ENCODE measurements around the gene ABCD3. TPM values are rescaled to one million over a fixed set of nuclear protein-coding genes. Genes with fewer than 3 reads are reported as not detected.

The ABCD3 gene
- total RNA-seq, 6 experiments from 2014 or later, result 54.9 to 94.0 (median 65.6) TPM

- no peak overlapping the region for H3K4me3 ChIP-seq
- no peaks in the 10 kb centered on the region for H3K9me3 ChIP-seq
- no peaks in the 10 kb centered on the region for H3K4me1 ChIP-seq
- H3K36me3 ChIP-seq, result peaks cover 0 to 54% (median 27%) of the 10 kb centered on the region in 4 donors
- H3K27ac ChIP-seq, result no peak overlapping the region
- intact Hi-C loops (cut with DNase I), result no loop called here
- DNase-seq, result no peak
- WGBS (ENCODE audit: insufficient coverage, low coverage, low lambda C conversion rate, missing lambda C conversion rate), result 90% methylated on average over 5 of the region's 5 CpGs
- no peak for ATAC-seq
- H3K27me3 ChIP-seq, result no peaks in the 10 kb centered on the region
- no peak for TF ChIP-seq POLR2A (IDR thresholded peaks at IDR 0.05)
- no peak for TF ChIP-seq CTCF (IDR thresholded peaks at IDR 0.05)
Measured at GRCh38 chr1:94486990-94487389, 68.8 kb downstream of the ABCD3 start.

GRCh38 chr1:94490556-94490955 is 72.4 kb downstream of the ABCD3 start:
- Histone ChIP-seq H3K36me3 (peaks cover 0 to 42% (median 25%) of the 10 kb centered on the region in 4 donors), H3K4me3 (no peak overlapping the region), H3K4me1 (no peaks in the 10 kb centered on the region), H3K27me3 (no peaks in the 10 kb centered on the region), H3K27ac (no peak overlapping the region), H3K9me3 (no peaks in the 10 kb centered on the region)
- WGBS (ENCODE audit: insufficient coverage, low coverage, low lambda C conversion rate, missing lambda C conversion rate), result 60% methylated on average over 2 of the region's 2 CpGs
- ATAC-seq (no peak), DNase-seq (no peak)
- intact Hi-C loops (cut with DNase I), result no loop called here
- no peak for TF ChIP-seq POLR2A (IDR thresholded peaks at IDR 0.05)
- TF ChIP-seq CTCF (IDR thresholded peaks at IDR 0.05), result no peak

GRCh38 chr1:94496076-94496755 is 78.0 kb downstream of the ABCD3 start:
- Histone ChIP-seq H3K27ac (no peak overlapping the region), H3K27me3 (no peaks in the 10 kb centered on the region), H3K4me3 (no peak overlapping the region), H3K9me3 (no peaks in the 10 kb centered on the region), H3K36me3 (peaks cover 0 to 40% (median 23%) of the 10 kb centered on the region in 4 donors), H3K4me1 (no peaks in the 10 kb centered on the region)
- WGBS (ENCODE audit: insufficient coverage, low coverage, low lambda C conversion rate, missing lambda C conversion rate), result 74% methylated on average over 2 of the region's 2 CpGs
- DNase-seq, result no peak
- ATAC-seq, result no peak
- intact Hi-C loops (cut with DNase I), result no loop called here
- TF ChIP-seq CTCF (IDR thresholded peaks at IDR 0.05) (no peak), POLR2A (IDR thresholded peaks at IDR 0.05) (no peak)

- intact Hi-C loops (cut with DNase I), result no loop called here
- Histone ChIP-seq H3K4me1 (no peaks in the 10 kb centered on the region), H3K9me3 (no peaks in the 10 kb centered on the region), H3K27me3 (no peaks in the 10 kb centered on the region), H3K4me3 (no peak overlapping the region), H3K27ac (no peak overlapping the region), H3K36me3 (peaks cover 0 to 62% (median 29%) of the 10 kb centered on the region in 4 donors)
- TF ChIP-seq POLR2A (IDR thresholded peaks at IDR 0.05) (no peak), CTCF (IDR thresholded peaks at IDR 0.05) (no peak)
- 90% methylated on average over 2 of the region's 2 CpGs for WGBS (ENCODE audit: insufficient coverage, low coverage, low lambda C conversion rate, missing lambda C conversion rate)
- DNase-seq (no peak), ATAC-seq (no peak)
Measured at GRCh38 chr1:94501426-94501825, 83.2 kb downstream of the ABCD3 start.

Data from right lobe of liver (tissue), 6 donors.